Hematopoietic multipotent progenitor cell (in vitro differentiated cells): ENCODE data around the gene ENDOV. TPM values are rescaled to one million over a fixed set of nuclear protein-coding genes. Genes with fewer than 3 reads are reported as not detected.

Experiments
- DNase-seq, 3 donors: peaks; one replicate each; pipeline ENCODE4 v3.0.0-alpha.2; 2011 to 2015; ENCODE audit warnings: low read depth in 2 of 3, low spot score in 2 of 3
- small RNA-seq: library from RNA; depleted of rRNA; stranded (forward); fragments of <200 nt; gene quantifications from one replicate; pipeline ENCODE3, GENCODE V24; 2012
- total RNA-seq: library from RNA; depleted of rRNA; stranded (reverse); fragments of >200 nt; gene quantifications from one replicate; pipeline ENCODE4 v1.2.3, GENCODE V29; 2012

Gene ENDOV
- total RNA-seq, 1 donor: 15.1 TPM

GRCh38 chr17:80480248-80480647, 65.3 kb downstream of the ENDOV start:
- DNase-seq: no peak

DNA sequence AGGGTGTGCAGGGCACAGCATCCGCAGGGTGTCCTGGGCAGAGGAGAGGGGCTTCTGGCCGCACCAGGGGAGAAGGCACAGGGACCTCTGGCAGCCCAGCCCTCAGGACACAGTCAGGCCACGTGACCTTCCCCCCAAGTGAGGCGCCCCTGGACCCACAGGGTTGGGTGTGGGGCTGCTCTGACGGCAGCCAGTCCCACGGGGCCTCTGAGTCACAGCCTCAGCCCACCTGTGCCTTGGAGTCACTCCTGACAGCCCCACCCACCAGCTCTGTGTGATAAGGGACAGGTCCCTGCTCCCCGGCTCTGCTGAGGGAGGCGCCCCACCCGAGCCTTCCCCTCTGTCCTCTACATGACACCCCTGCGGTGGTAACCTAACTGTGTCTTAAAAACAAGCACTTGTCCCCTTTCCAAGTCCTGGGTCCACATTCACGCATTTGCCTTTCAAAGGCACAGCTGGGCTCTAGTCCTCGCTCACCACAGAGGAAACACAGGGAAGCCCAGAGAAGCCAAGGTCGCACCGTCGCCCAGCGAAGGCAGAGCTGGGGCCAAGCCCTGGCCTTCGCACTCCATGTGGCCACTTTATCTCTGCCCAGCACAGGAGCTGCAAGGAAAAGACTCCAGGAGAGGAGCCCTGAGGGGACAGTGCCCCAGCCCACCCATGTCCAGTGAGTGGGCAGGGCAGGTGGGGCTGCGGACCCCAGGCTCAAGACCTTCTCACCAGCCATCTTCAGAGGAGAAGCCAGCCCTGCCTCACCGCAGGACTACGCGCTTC, 66.5 kb downstream of the ENDOV start:
- no peak for DNase-seq

DNA sequence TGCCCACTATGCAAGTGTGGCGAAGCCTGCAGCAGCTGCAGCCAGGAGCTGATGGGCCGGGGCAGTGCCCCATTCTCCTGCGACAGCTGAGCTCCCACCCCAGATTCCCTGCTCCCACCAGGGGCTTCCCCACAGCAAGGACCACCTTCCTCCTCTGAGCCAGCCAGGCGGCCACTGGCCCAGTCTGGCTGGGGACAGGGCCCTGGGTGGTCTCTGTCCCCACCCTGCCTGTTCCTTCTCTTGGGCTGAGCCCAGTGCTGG, 67.0 kb downstream of the ENDOV start:
- no peak for DNase-seq

- DNase-seq: no peak
Measured at GRCh38 chr17:80482555-80483308, 67.8 kb downstream of the ENDOV start.

- DNase-seq: no peak
Measured at GRCh38 chr17:80485846-80486245, 70.9 kb downstream of the ENDOV start.

DNA sequence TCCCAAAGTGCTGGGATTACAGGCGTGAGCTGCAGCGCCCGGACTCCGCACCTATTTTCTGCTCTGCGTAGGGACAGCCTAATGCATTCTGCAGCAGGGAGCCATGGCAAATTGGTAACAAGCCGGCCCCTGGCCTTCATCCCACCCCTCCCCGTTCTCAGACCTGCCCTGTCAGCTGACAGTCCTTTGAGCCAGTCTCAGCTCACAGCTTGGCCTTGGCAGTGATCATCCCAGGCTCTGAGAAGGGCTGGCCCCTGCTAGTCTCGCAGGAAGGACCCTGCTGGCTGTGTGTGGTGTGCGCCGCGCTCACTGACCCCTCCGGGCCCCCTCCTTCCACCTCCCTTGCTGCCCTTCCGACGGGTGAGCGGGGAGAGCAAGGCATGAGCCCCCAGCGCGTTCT, 71.7 kb downstream of the ENDOV start:
- DNase-seq: no peak

GRCh38 chr17:80487511-80487910, 72.5 kb downstream of the ENDOV start:
- no peak for DNase-seq

Small RNAs within 50 kb of the gene (small RNA-seq; reads per million reads assigned to genes)
- 0.20 reads per million for gene MIR4730

Other genes with a start within 250 kb of the ENDOV start
- not detected for gene CARD14, start 245.1 kb upstream of the ENDOV start, total RNA-seq
- 0.81 TPM for gene SGSH, start 194.8 kb upstream of the ENDOV start, total RNA-seq
- gene SLC26A11, start 194.7 kb upstream of the ENDOV start, total RNA-seq: 0.27 TPM
- 142 TPM for gene RNF213, start 154.3 kb upstream of the ENDOV start, total RNA-seq
- under 0.01 TPM for gene NPTX1, start 61.4 kb downstream of the ENDOV start, total RNA-seq
- 45.5 TPM for gene RPTOR, start 129.7 kb downstream of the ENDOV start, total RNA-seq